OCI-LY7 (cell line): ENCODE results near the gene PARM1. TPM values are rescaled to one million over a fixed set of nuclear protein-coding genes. Genes with fewer than 3 reads are reported as not detected.

ENCODE experiments used
- BruUV-seq: library from RNA; stranded (reverse); fragments of 400-500 nt; replicated peaks from 2 replicates; lab custom pipeline; 2021; lab: Mats Ljungman, UMichigan
- CTCF ChIA-PET: fragments of 300-600 bp; sonication (Branson Sonifier 250); formaldehyde crosslinking; loops from one replicate; lab custom pipeline; 2022; ENCODE audit warnings: antibody characterized with exemption; ENCODE audit not compliant: unreplicated experiment; lab: Charles Lee
- POLR2A ChIA-PET: fragments of 300-600 bp; sonication (Branson Sonifier 250); formaldehyde crosslinking; loops from one replicate; lab custom pipeline; 2022; ENCODE audit warnings: antibody characterized with exemption; lab: Charles Lee
- DNase-seq: peaks from one replicate; pipeline ENCODE4 v3.0.0-alpha.2; 2015; ENCODE audit warnings: low spot score
- H2AFZ ChIP-seq: fragments of 200-600 bp; sonication (generic), shearing (Covaris generic); 2 replicates; pipeline ENCODE4 v1.6.1; 2014; ENCODE audit warnings: mild to moderate bottlenecking, antibody characterized with exemption, low read length, moderate library complexity
- H3K27ac ChIP-seq: fragments of 200-600 bp; sonication (generic); 2 replicates; pipeline ENCODE4 v1.5.1; 2014; ENCODE audit warnings: mixed run types, low read depth, mild to moderate bottlenecking, moderate library complexity, low read length, inconsistent platforms; ENCODE audit not compliant: poor library complexity, severe bottlenecking
- H3K36me3 ChIP-seq: fragments of 200-600 bp; sonication (generic); 2 replicates; pipeline ENCODE4 v1.6.1; 2014; ENCODE audit warnings: mild to moderate bottlenecking, antibody characterized with exemption, low read length, moderate library complexity, mixed read lengths; ENCODE audit not compliant: insufficient read depth
- H3K4me1 ChIP-seq: fragments of 200-600 bp; sonication (generic); 2 replicates; pipeline ENCODE4 v1.5.1; 2014; ENCODE audit warnings: mild to moderate bottlenecking, low read length; ENCODE audit not compliant: insufficient read depth, poor library complexity, severe bottlenecking
- H3K4me2 ChIP-seq: fragments of 200-600 bp; sonication (generic); 2 replicates; pipeline ENCODE4 v1.6.1; 2014; ENCODE audit warnings: mild to moderate bottlenecking, low read length
- H3K4me3 ChIP-seq: fragments of 200-600 bp; sonication (generic); 2 replicates; pipeline ENCODE4 v1.5.1; 2014; ENCODE audit warnings: mild to moderate bottlenecking, low read depth, low read length; ENCODE audit not compliant: poor library complexity, severe bottlenecking
- H3K79me2 ChIP-seq: fragments of 200-600 bp; sonication (generic); 2 replicates; pipeline ENCODE4 v1.6.1; 2016; ENCODE audit warnings: low read depth, mild to moderate bottlenecking, low read length, moderate library complexity, mixed read lengths; ENCODE audit not compliant: insufficient read depth
- H3K9me2 ChIP-seq: fragments of 200-600 bp; sonication (generic); 2 replicates; pipeline ENCODE4 v1.6.1; 2016; ENCODE audit warnings: mild to moderate bottlenecking, low read length, mixed read lengths; ENCODE audit not compliant: insufficient read depth
- H3K9me3 ChIP-seq: fragments of 200-600 bp; sonication (generic); 2 replicates; pipeline ENCODE4 v1.6.1; 2014; ENCODE audit warnings: mild to moderate bottlenecking, mixed run types, low read length, mixed read lengths
- H4K20me1 ChIP-seq: fragments of 200-600 bp; sonication (generic); 2 replicates; pipeline ENCODE4 v1.6.1; 2014; ENCODE audit warnings: mild to moderate bottlenecking, antibody characterized with exemption, low read length, moderate library complexity, mixed read lengths; ENCODE audit not compliant: insufficient read depth
- CTCF ChIP-seq: fragments of 200-600 bp; sonication (generic); conservative IDR thresholded peaks from 2 replicates; pipeline ENCODE4 v1.5.1; 2014; ENCODE audit warnings: mild to moderate bottlenecking, antibody characterized with exemption, low read length, moderate library complexity, mixed read lengths
- EZH2phosphoT487 ChIP-seq: fragments of 200-600 bp; sonication (generic); IDR thresholded peaks from 2 replicates; pipeline ENCODE4 v1.6.1; 2018; ENCODE audit warnings: low read depth, borderline replicate concordance, mild to moderate bottlenecking, mixed run types, antibody characterized with exemption, low read length, moderate library complexity, mixed read lengths
- intact Hi-C: fragments of 100-400 bp; cut with micrococcal nuclease; formaldehyde crosslinking; loops from one replicate; pipeline ENCODE4 v1.10.0; 2022; ENCODE audit not compliant: unreplicated experiment
- total RNA-seq, 2 experiments: library from RNA; depleted of rRNA in 1 of 2; stranded (reverse); fragments of >200 nt in 1 of 2; shearing (Covaris generic) in 1 of 2; gene quantifications; 2 replicates each; pipeline ENCODE4 v1.2.3, GENCODE V29; 2014 to 2022

PARM1 gene
- total RNA-seq, 2 experiments from 2014 or later, result not detected

GRCh38 chr4:74890341-74890740 is 42.6 kb upstream of the PARM1 start:
- Histone ChIP-seq H3K9me2 (no peaks in the 10 kb centered on the region), H3K27ac (no peak overlapping the region), H4K20me1 (no peaks in the 10 kb centered on the region), H3K79me2 (no peaks in the 10 kb centered on the region), H3K9me3 (no peaks in the 10 kb centered on the region), H3K4me3 (no peak overlapping the region), H2AFZ (no peak overlapping the region), H3K4me2 (no peak overlapping the region), H3K4me1 (no peaks in the 10 kb centered on the region), H3K36me3 (no peaks in the 10 kb centered on the region)
- TF ChIP-seq EZH2phosphoT487 (no peak), CTCF (no peak)
- no TSS peak for BruUV-seq
- ChIA-PET POLR2A (no interaction called here), CTCF (no interaction called here)
- DNase-seq, result no peak
- intact Hi-C loops, result no loop called here

- TF ChIP-seq EZH2phosphoT487, result no peak
- TF ChIP-seq CTCF, result no peak
- Histone ChIP-seq H3K9me3 (no peaks in the 10 kb centered on the region), H2AFZ (no peak overlapping the region), H3K9me2 (no peaks in the 10 kb centered on the region), H3K27ac (no peak overlapping the region), H3K4me2 (no peak overlapping the region), H3K4me3 (no peak overlapping the region), H3K4me1 (no peaks in the 10 kb centered on the region), H4K20me1 (no peaks in the 10 kb centered on the region), H3K79me2 (no peaks in the 10 kb centered on the region), H3K36me3 (no peaks in the 10 kb centered on the region)
- no peak for DNase-seq
- BruUV-seq, result no TSS peak
- ChIA-PET CTCF (no interaction called here), POLR2A (no interaction called here)
- intact Hi-C loops, result no loop called here
Observed at GRCh38 chr4:74891037-74891436, 41.9 kb upstream of the PARM1 start.

GRCh38 chr4:74893171-74893570 is 39.7 kb upstream of the PARM1 start:
- no peaks in the 10 kb centered on the region for H3K79me2 ChIP-seq
- no peak overlapping the region for H3K4me3 ChIP-seq
- H3K9me2 ChIP-seq, result no peaks in the 10 kb centered on the region
- no peaks in the 10 kb centered on the region for H3K36me3 ChIP-seq
- H3K9me3 ChIP-seq, result no peaks in the 10 kb centered on the region
- no peak overlapping the region for H3K4me2 ChIP-seq
- no peak for TF ChIP-seq EZH2phosphoT487
- no peak for TF ChIP-seq CTCF
- H3K4me1 ChIP-seq, result no peaks in the 10 kb centered on the region
- CTCF ChIA-PET, result no interaction called here
- no peak overlapping the region for H3K27ac ChIP-seq
- H2AFZ ChIP-seq, result no peak overlapping the region
- DNase-seq, result no peak
- POLR2A ChIA-PET, result interaction anchor here (1.1 kb wide), 1 partner anchor 10 kb away, joined by 4 read pairs; no protein-coding TSS in a partner anchor
- no peaks in the 10 kb centered on the region for H4K20me1 ChIP-seq
- intact Hi-C loops, result no loop called here
- no TSS peak for BruUV-seq
